IMR-90 (cell line): ENCODE data around the gene FNDC7. TPM values are rescaled to one million over a fixed set of nuclear protein-coding genes. Genes with fewer than 3 reads are reported as not detected.

ENCODE experiments used
- ATAC-seq: fragments of 200-7000 bp; cut with Tn5 transposase; 2 replicates; pipeline ENCODE4 v1.9.1; 2020; ENCODE audit warnings: low read depth, mild to moderate bottlenecking, moderate library complexity
- BruUV-seq: library from RNA; stranded (reverse); fragments of 400-500 nt; replicated peaks from 2 replicates; lab custom pipeline; 2021; lab: Mats Ljungman, UMichigan
- CTCF ChIA-PET: fragments of 300-600 bp; formaldehyde crosslinking; extraction: SDS; loops from one replicate; lab custom pipeline; 2021; ENCODE audit warnings: antibody characterized with exemption; lab: Yijun Ruan, JAX
- POLR2A ChIA-PET: fragments of 300-600 bp; sonication (Branson Sonifier 250); formaldehyde crosslinking; loops from one replicate; lab custom pipeline; 2022; ENCODE audit warnings: antibody characterized with exemption; ENCODE audit not compliant: unreplicated experiment; lab: Charles Lee
- DNase-seq: peaks from one replicate; pipeline ENCODE4 v3.0.0; 2013
- H2AFZ ChIP-seq: replicated peaks from 2 replicates; pipeline ENCODE3; 2013; ENCODE audit warnings: low read length, mild to moderate bottlenecking; ENCODE audit not compliant: poor library complexity
- H2AK5ac ChIP-seq: 2 replicates; pipeline ENCODE4 v1.6.1; 2013; ENCODE audit warnings: low read depth, low read length, inconsistent platforms
- H2AK9ac ChIP-seq: replicated peaks from 2 replicates; pipeline ENCODE3; 2013; ENCODE audit warnings: mild to moderate bottlenecking, low read depth, low read length, moderate library complexity; ENCODE audit not compliant: poor library complexity
- H2BK120ac ChIP-seq: 2 replicates; pipeline ENCODE4 v1.6.1; 2013; ENCODE audit warnings: low read depth, low read length, inconsistent platforms
- H2BK15ac ChIP-seq: 3 replicates; pipeline ENCODE4 v1.6.1; 2013; ENCODE audit warnings: low read depth, low read length, inconsistent platforms
- H2BK20ac ChIP-seq: 2 replicates; pipeline ENCODE4 v1.6.1; 2013; ENCODE audit warnings: low read depth, mild to moderate bottlenecking, inconsistent platforms, low read length, moderate library complexity
- H2BK5ac ChIP-seq: 2 replicates; pipeline ENCODE4 v1.6.1; 2013; ENCODE audit warnings: mild to moderate bottlenecking, low read depth, low read length, inconsistent platforms; ENCODE audit not compliant: poor library complexity, severe bottlenecking
- H3K14ac ChIP-seq: replicated peaks from 2 replicates; pipeline ENCODE4 v1.6.1; 2013; ENCODE audit warnings: low read depth, low read length, inconsistent platforms
- H3K18ac ChIP-seq: 2 replicates; pipeline ENCODE4 v1.6.1; 2013; ENCODE audit warnings: low read depth, low read length, control low read depth
- H3K23ac ChIP-seq: 2 replicates; pipeline ENCODE4 v1.6.1; 2013; ENCODE audit warnings: low read depth, low read length, inconsistent platforms
- H3K27ac ChIP-seq: 2 replicates; pipeline ENCODE4 v1.5.1; 2013; ENCODE audit warnings: mild to moderate bottlenecking, control low read depth, low read length; ENCODE audit not compliant: insufficient read depth
- H3K27me3 ChIP-seq: 2 replicates; pipeline ENCODE4 v1.6.1; 2013; ENCODE audit warnings: low read length; ENCODE audit not compliant: control insufficient read depth, insufficient read depth
- H3K36me3 ChIP-seq: 2 replicates; pipeline ENCODE4 v1.6.1; 2013; ENCODE audit warnings: low read length, mixed read lengths; ENCODE audit not compliant: control insufficient read depth, insufficient read depth
- H3K4ac ChIP-seq: 2 replicates; pipeline ENCODE4 v1.6.1; 2013; ENCODE audit warnings: low read depth, low read length, inconsistent platforms
- H3K4me1 ChIP-seq: 2 replicates; pipeline ENCODE4 v1.6.1; 2013; ENCODE audit warnings: low read length, mixed read lengths; ENCODE audit not compliant: control insufficient read depth, insufficient read depth
- H3K4me2 ChIP-seq: 2 replicates; pipeline ENCODE4 v1.6.1; 2013; ENCODE audit warnings: low read depth, mild to moderate bottlenecking, control low read depth, low read length, moderate library complexity
- H3K4me3 ChIP-seq: 2 replicates; pipeline ENCODE4 v1.5.1; 2013; ENCODE audit warnings: low read depth, mild to moderate bottlenecking, control low read depth, low read length, moderate library complexity; ENCODE audit not compliant: insufficient read depth
- H3K56ac ChIP-seq: 2 replicates; pipeline ENCODE4 v1.6.1; 2013; ENCODE audit warnings: low read length, inconsistent platforms; ENCODE audit not compliant: insufficient read depth; ENCODE audit errors: extremely low read depth
- H3K79me1 ChIP-seq, 2 experiments: 2 replicates each; pipeline ENCODE4 v1.6.1; 2013; ENCODE audit warnings: low read length in 2 of 2, inconsistent platforms in 1 of 2, low read depth in 1 of 2
- H3K9ac ChIP-seq: 2 replicates; pipeline ENCODE4 v1.6.1; 2013; ENCODE audit warnings: low read depth, low read length, control low read depth
- H3K9me1 ChIP-seq: 2 replicates; pipeline ENCODE4 v1.6.1; 2013; ENCODE audit warnings: low read length, inconsistent platforms; ENCODE audit not compliant: insufficient read depth
- H3K9me3 ChIP-seq: 2 replicates; pipeline ENCODE4 v1.6.1; 2013; ENCODE audit warnings: low read length; ENCODE audit not compliant: control insufficient read depth, insufficient read depth
- H4K20me1 ChIP-seq: 2 replicates; pipeline ENCODE4 v1.6.1; 2013; ENCODE audit warnings: low read length, inconsistent platforms; ENCODE audit not compliant: insufficient read depth
- H4K5ac ChIP-seq: 2 replicates; pipeline ENCODE4 v1.6.1; 2013; ENCODE audit warnings: mild to moderate bottlenecking, low read depth, low read length, control low read depth
- H4K8ac ChIP-seq, 2 experiments: 2 replicates each; pipeline ENCODE4 v1.6.1; 2013; ENCODE audit warnings: low read depth in 2 of 2, low read length in 2 of 2, control low read depth in 1 of 2, inconsistent platforms in 1 of 2
- H4K91ac ChIP-seq: 2 replicates; pipeline ENCODE4 v1.6.1; 2013; ENCODE audit warnings: low read depth, low read length, inconsistent platforms; ENCODE audit not compliant: insufficient read depth
- BHLHE40 ChIP-seq: fragments of 150-350 bp; IDR thresholded peaks from 2 replicates; pipeline ENCODE4 v1.6.1; 2016; ENCODE audit warnings: mild to moderate bottlenecking, low read depth, low read length
- MAFK ChIP-seq: IDR thresholded peaks from 2 replicates; pipeline ENCODE4 v1.6.1; 2012; ENCODE audit warnings: low read depth, low read length, improper control_type of control experiment
- MXI1 ChIP-seq: IDR thresholded peaks from 2 replicates; pipeline ENCODE4 v1.6.1; 2012; ENCODE audit warnings: low read depth, mild to moderate bottlenecking, low read length, moderate library complexity, borderline replicate concordance
- SMC3 ChIP-seq: fragments of 150-350 bp; IDR thresholded peaks from 2 replicates; pipeline ENCODE4 v1.6.1; 2016; ENCODE audit warnings: low read depth, mild to moderate bottlenecking, antibody characterized with exemption, low read length, moderate library complexity
- dilution Hi-C: fragments of 300-500 bp; cut with HindIII; formaldehyde crosslinking; loops from one replicate; pipeline ENCODE4 v1.14.3; 2018; ENCODE audit warnings: low sequenced_read_pairs; ENCODE audit not compliant: unreplicated experiment
- in situ Hi-C: fragments of 300-500 bp; cut with MboI; formaldehyde crosslinking; loops from 3 replicates; pipeline ENCODE4 v1.14.3; 2019; ENCODE audit warnings: low sequenced_read_pairs, inconsistent platforms, mixed read lengths
- intact Hi-C: fragments of 100-400 bp; cut with micrococcal nuclease; formaldehyde crosslinking; loops from 2 replicates; pipeline ENCODE4 v1.10.0; 2022
- polyA plus RNA-seq, 3 experiments: library from polyadenylated mRNA; depleted of rRNA; stranded (reverse); fragments of >200 nt; gene quantifications; 2 replicates each; pipeline ENCODE4 v1.2.3, GENCODE V29; 2012; ENCODE audit warnings: low replicate concordance in 1 of 3
- total RNA-seq: library from RNA; depleted of rRNA; stranded (reverse); fragments of >200 nt; gene quantifications from 2 replicates; pipeline ENCODE4 v1.2.3, GENCODE V29; 2012
- TF ChIP-seq, protein P1 (sequence below): conservative IDR thresholded peaks from 2 replicates; pipeline ENCODE4 v1.5.1; 2012; ENCODE audit warnings: mild to moderate bottlenecking, low read depth, low read length, improper control_type of control experiment
- TF ChIP-seq, protein P2 (sequence below): fragments of 150-350 bp; IDR thresholded peaks from 2 replicates; pipeline ENCODE4 v1.6.1; 2016; ENCODE audit warnings: low read depth, mild to moderate bottlenecking, low read length, moderate library complexity, borderline replicate concordance
- TF ChIP-seq, protein P3 (sequence below): fragments of 150-350 bp; IDR thresholded peaks from 2 replicates; pipeline ENCODE4 v1.6.1; 2017; ENCODE audit warnings: mild to moderate bottlenecking, antibody characterized with exemption, low read length, low read depth

The FNDC7 gene
- total and polyA plus RNA-seq, 2 of the 4 experiments (the other 2 are of a cell fraction), result not detected

DNA sequence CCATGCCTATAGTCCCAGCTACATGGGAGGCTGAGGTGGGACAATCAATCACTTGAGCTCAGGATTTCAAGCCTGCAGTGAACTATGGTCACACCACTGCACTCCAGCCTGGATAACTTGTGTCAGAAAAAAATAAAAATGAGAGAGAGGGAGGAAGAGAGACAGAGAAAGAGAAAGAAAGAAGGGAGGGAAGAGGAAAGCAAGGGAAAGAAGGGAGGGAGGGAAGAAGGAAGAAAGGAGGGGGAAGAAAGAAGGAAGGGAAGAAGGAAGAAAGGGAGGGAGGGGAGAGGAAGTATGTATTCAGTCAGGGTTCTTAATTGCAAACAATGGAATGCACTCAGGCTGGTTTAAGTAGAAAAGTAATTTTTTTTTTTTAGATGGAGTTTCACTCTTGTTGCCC, 43.9 kb upstream of the FNDC7 start:
- Histone ChIP-seq H3K4ac (no peak overlapping the region), H2AK5ac (no peak overlapping the region), H3K79me1 (no peaks in the 10 kb centered on the region), H4K8ac (no peak overlapping the region), H3K27ac (no peak overlapping the region), H2AFZ (no peak overlapping the region), H3K9me3 (no peaks in the 10 kb centered on the region), H3K4me2 (no peak overlapping the region), H4K20me1 (no peaks in the 10 kb centered on the region), H2BK120ac (no peak overlapping the region), H2BK20ac (no peak overlapping the region), H3K23ac (no peak overlapping the region), H3K4me1 (no peaks in the 10 kb centered on the region), H3K27me3 (peaks cover 2% of the 10 kb centered on the region; the same call in 1 of the 2 replicates), H3K18ac (no peak overlapping the region), H2AK9ac (no peak overlapping the region), H3K14ac (no peak overlapping the region), H3K4me3 (no peak overlapping the region), H3K9ac (no peak overlapping the region), H3K56ac (no peak overlapping the region), H4K91ac (no peak overlapping the region), H3K9me1 (no peaks in the 10 kb centered on the region), H2BK15ac (no peak overlapping the region), H3K36me3 (no peaks in the 10 kb centered on the region), H4K5ac (no peak overlapping the region), H2BK5ac (no peak overlapping the region)
- TF ChIP-seq, protein P1, sequence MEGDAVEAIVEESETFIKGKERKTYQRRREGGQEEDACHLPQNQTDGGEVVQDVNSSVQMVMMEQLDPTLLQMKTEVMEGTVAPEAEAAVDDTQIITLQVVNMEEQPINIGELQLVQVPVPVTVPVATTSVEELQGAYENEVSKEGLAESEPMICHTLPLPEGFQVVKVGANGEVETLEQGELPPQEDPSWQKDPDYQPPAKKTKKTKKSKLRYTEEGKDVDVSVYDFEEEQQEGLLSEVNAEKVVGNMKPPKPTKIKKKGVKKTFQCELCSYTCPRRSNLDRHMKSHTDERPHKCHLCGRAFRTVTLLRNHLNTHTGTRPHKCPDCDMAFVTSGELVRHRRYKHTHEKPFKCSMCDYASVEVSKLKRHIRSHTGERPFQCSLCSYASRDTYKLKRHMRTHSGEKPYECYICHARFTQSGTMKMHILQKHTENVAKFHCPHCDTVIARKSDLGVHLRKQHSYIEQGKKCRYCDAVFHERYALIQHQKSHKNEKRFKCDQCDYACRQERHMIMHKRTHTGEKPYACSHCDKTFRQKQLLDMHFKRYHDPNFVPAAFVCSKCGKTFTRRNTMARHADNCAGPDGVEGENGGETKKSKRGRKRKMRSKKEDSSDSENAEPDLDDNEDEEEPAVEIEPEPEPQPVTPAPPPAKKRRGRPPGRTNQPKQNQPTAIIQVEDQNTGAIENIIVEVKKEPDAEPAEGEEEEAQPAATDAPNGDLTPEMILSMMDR, result no peak
- TF ChIP-seq, protein P2, sequence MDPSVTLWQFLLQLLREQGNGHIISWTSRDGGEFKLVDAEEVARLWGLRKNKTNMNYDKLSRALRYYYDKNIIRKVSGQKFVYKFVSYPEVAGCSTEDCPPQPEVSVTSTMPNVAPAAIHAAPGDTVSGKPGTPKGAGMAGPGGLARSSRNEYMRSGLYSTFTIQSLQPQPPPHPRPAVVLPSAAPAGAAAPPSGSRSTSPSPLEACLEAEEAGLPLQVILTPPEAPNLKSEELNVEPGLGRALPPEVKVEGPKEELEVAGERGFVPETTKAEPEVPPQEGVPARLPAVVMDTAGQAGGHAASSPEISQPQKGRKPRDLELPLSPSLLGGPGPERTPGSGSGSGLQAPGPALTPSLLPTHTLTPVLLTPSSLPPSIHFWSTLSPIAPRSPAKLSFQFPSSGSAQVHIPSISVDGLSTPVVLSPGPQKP, result no peak
- TF ChIP-seq SMC3, result no peak
- no peak for TF ChIP-seq MAFK
- TF ChIP-seq BHLHE40, result no peak
- TF ChIP-seq, protein P3, sequence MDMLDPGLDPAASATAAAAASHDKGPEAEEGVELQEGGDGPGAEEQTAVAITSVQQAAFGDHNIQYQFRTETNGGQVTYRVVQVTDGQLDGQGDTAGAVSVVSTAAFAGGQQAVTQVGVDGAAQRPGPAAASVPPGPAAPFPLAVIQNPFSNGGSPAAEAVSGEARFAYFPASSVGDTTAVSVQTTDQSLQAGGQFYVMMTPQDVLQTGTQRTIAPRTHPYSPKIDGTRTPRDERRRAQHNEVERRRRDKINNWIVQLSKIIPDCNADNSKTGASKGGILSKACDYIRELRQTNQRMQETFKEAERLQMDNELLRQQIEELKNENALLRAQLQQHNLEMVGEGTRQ, result no peak
- no peak for TF ChIP-seq MXI1
- ATAC-seq (no peak), DNase-seq (no peak)
- ChIA-PET CTCF (no interaction called here), POLR2A (no interaction called here)
- in situ Hi-C loops (no loop called here), intact Hi-C loops (no loop called here), dilution Hi-C loops (no loop called here)
- no TSS peak for BruUV-seq
